HG03159 (cell line): Measurements from ENCODE around the gene FXYD7.
"Not testable (repeated sequence)": the region's sequence is repeated elsewhere in the genome, so short reads cannot be mapped to it uniquely, and the experiment has no call there.

Source experiments
- ATAC-seq: cut with Tn5 transposase; IDR thresholded peaks from one replicate; pipeline ENCODE4 v1.9.1; 2021; ENCODE audit warnings: mild to moderate bottlenecking, moderate library complexity; ENCODE audit not compliant: unreplicated experiment

The FXYD7 gene

DNA sequence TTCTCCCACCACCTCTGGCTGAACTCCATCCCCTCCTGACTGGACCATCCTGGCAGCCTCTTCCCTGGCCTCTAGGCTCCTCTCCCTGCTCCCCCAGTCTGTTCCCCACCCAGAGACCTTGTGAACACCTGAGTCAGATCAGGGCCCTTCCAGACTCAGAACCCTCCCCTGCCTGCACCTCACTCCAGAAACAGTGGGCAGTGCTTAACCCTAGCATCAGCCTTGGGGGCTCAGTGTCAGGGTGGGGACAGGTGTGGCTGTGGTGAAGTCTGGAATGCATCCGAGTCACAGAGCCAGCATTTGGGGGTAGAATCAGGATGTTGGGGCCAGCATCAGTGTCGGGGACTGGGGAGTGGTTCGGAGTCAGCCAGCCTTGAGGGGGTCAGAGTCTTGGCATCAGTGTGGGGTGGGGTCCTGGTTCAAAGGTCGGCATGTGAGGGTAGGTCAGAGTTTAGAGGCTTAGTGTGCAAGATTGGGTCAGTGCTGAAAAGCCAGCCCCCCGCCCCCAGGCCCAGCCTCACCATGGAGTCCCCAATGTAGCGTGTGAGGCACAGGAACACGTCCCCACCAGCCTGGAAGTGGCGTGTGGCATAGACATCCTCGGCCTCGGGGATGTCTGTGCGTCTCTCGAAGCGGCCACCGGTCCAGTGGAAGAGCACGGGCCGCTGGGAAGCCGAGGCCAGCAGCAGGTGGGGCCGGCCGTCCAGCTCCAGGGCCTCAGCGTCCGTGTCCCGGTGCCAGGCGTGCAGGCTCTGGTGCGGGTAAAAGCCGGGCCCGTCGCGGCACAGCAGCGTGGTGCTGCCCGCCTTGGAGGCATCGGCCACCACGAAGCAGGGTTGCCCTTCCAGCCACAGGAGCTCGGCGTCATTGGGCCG, 17.1 kb upstream of the FXYD7 start:
- ATAC-seq: no peak

DNA sequence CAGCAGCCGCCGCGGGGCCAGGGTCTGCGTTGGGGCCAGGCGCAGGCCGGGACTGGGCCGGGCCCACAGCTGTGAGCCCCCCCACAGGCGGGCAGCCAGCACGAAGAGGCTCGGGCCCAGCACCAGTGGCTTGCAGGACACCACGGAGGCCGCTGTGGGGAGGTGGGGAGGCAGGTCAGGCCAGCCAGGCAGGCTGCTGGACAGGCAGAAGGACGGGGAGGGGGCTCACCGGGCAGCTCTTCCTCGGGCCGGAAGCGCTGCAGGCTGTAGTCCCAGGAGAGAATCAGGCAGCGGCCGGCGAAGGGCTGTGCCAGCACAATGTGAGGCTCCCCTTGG, 16.5 kb upstream of the FXYD7 start:
- no peak for ATAC-seq

GRCh38 chr19:35127871-35128270, 15.2 kb upstream of the FXYD7 start:
- no peak for ATAC-seq

DNA sequence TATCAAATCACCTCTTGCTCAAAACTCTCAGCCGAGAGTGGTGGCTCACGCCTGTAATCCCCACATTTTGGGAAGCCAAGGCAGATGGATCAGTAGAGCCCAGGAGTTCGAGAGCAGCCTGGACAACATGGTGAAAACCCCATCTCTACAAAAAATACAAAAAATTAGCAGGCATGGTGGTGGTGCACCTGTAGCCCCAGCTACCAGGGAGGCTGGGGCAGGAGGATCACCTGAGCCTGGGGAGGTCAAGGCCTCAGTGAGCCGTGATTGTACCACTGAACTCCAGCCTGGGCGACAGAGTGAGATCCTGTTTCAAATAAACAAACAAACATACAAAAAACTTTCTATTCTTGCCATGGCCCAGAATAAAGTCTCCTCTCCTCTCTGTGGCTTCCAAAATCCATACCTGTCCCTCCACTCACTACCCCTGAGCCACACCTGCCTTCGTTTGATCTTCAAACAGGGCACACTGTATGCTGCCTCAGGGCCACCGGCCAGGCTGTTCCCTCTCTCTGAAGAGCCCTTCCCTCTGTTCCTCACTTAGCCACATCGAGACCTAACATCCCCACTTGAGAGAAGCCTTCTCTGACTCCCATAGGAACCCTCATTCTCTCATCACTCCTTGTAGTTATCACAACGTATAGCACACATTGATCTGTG, 14.5 kb upstream of the FXYD7 start:
- no peak for ATAC-seq

GRCh38 chr19:35129724-35130274, 13.3 kb upstream of the FXYD7 start:
- ATAC-seq: not testable (repeated sequence)

DNA sequence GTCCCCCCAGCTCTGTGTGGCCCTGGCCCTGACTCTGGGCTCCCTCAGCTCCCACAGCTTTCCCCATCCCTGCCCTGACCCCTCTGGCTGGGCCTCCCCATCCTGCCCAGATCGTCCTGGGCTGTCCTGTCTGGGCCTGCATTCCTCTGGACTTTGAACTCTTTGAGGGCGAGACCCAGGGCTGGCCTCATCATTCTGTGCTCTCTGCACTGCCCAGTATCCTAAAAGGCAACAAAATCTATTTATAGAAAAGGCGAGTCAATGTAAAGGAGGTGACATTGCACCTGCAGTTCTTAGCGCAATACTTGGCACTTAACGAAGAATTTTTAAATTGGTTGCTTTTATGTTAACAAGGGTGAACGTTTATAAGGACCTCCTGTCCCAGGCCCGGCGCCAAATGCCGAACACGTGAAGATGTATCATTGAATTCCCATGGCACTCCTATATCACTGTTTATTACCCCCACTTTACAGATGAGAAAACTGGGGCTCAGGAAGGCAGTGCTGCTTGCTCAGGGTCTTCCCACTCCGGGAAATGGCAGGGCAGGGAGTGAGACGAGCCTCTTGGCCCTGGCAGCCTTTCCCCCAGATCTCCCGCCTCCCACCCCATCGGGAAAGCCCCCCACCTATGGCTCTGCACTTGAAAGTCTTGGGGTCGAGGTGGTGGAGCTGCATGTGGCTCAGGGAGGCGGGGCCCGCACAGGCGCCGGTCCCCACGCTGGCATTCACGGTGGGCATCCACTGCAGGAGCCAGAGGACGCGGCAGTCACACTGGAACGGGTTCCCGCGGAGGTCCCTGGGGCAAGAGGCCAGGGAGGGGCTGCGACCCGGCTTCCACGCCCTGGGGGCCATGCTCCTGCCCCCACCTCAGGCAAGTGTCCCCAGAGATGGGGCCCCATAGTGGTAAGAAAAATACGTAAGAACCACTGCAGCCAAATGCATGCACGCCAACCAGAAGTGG, 12.0 kb upstream of the FXYD7 start:
- no peak for ATAC-seq

DNA sequence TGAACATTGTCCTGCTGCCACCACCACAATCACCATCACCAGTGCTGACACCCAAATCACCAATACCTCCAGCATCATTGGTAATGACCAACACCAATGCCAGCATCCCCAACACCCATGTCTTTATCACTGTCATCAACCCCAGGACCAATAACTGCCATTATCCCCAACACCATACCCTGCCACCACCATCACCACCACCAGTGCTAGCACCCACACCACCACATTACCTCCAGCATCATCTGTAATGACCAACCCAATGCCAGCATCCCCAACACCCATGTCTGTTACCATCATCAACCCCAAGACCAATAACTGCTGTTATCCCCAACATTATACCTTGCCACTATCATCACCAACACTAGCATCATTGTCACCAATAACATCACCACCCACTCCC, 10.8 kb upstream of the FXYD7 start:
- ATAC-seq: no peak

GRCh38 chr19:35133826-35134225, 9.2 kb upstream of the FXYD7 start:
- ATAC-seq: no peak

DNA sequence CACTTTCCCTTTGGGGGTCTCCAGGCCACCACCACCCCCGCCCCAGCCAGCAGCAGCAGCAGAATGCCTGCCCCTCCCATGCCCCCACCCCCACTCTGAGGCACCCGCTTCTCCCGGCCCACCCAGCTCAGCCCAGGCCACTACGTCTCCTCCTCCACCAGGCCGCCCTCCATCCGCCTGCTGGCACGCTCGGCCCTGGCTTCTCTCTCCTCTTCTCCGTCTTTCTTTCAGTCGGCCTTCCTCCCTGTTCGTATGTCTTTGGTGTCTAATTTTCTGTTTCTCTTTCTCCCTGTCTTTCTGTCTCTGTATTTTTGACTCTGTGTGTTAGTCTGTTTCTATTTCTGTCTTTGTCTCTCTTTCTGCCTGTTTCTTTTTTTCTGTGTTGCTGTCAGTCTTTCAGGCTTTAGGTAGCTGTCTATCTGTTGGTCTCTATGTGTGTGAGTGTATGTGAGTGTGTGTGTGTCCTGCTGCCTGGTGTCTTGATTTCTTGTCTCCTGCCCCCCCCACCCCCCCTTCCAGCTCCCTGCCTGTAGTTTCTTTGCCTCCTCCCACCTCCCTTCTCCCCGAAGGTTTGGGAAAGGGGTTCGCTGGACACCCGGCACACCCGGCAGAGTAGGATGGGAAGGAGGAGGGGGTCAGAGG, 8.3 kb upstream of the FXYD7 start, which contains the start of gene LGI4:
LGI4 (minus strand) TSS at position 459 of the 642 bp plus-strand sequence; CDS start at position 80, 379 bp downstream.
- no peak for ATAC-seq

GRCh38 chr19:35135389-35135909, 7.6 kb upstream of the FXYD7 start:
- no peak for ATAC-seq

- ATAC-seq: no peak
These were observed 6.8 kb upstream of the FXYD7 start for GRCh38 chr19:35136231-35136630.

GRCh38 chr19:35136977-35137702, 5.9 kb upstream of the FXYD7 start:
- no peak for ATAC-seq

DNA sequence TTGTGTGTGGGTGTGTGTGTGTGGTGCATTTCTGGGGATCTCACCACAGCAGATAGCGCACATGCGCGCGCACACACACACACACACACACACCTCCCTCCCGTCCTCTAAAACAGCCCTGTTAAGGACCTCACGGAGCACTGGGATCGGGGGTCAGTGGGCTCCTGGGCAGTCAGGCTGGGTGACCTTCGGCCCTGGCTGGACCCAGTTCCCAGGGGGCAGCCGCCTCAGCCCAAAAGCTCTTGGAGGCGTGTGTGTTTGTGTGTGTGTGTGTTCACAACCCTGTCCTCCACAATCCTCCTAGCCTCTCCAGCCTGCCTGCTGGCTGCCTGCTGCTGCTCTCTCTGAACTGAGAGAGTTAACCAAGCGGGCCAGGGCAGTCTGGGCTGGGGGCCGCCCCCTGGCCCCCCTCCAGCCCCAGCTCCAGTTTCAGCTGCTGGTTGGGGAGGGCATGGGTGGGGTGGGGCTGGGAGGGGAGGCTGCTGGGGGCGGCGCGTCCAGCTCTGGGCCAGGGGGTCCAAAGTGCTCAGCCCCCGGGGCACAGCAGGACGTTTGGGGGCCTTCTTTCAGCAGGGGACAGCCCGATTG, 4.7 kb upstream of the FXYD7 start, which contains the start of gene FXYD1:
FXYD1 (plus strand) TSS at position 520 of the 588 bp plus-strand sequence. CDS start 1,256 bp downstream, outside the sequence.
- ATAC-seq: no peak

GRCh38 chr19:35140207-35140961, 2.7 kb upstream of the FXYD7 start:
- no peak for ATAC-seq

DNA sequence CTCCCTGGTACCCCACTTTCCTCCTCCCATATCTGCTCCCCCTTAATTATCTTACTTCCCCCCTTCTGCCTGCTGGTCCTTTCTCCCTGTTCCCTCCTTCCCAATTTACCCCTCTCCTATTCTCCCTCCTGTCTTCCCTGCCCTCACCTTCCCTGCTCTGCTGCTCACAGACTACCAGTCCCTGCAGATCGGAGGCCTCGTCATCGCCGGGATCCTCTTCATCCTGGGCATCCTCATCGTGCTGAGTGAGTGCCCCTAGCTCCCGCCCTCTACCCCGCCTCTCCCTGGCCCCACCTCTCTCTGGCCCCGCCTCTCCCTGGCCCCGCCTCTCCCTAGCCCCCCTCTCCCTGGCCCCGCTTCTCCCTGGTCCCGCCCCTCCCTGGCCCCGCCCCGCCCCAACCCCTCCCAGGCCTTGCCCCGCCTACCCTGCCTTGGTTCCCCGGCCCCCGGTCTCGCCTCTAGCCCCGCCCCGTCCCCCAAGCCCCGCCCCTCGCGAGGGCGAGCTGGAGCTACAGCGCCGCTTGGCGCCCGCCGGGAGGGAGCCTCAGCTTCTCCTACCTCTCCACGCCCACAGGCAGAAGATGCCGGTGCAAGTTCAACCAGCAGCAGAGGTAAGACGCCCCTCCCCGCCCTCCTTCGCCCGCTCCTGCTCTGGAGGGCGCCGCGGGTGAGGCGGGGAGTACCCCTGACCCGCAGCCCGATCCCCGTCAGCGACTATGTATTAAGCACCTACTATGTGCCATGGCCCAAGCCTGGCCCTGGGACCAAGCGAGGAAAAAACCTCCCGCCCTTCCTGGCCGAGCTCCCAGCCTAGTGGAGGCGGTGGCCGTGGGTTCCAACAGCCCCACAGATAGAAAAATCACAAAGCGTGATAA, 1.9 kb upstream of the FXYD7 start:
- peak; percentile 64 for ATAC-seq

DNA sequence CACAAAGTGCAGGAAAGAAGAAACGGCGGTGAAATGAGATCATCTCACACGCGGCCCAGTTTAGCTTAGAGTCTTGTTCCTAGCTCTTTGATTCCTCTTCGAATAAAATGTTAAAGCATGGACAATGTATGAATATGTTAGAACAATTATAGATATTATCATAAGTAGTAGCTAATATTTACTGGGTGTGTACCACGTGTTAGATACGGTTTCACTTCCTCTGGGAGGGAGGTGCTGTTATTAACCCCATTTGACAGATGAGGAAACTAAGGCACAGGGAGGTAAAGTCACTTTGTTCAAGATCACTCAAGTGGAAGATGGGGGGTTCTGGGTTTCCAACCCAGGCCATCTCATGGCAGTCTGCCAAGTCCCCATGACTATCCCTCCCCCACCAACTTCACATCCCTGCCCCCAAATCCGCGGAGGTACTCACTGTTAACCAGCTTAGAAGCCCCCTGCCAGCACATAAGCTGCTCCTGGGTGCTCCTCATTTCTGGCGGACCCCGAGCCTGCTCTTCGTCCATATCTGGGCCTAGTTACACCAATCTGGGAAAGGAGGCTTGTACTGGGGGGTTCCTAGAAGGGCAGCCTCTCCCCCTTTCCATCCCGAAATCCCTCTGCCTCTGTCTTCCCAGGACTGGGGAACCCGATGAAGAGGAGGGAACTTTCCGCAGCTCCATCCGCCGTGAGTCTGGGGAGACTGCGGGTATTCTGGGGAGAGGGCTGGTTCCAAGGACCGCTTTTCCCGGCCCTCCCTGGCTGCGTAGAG, 1.0 kb upstream of the FXYD7 start:
- peak; percentile 13 for ATAC-seq
